ENCODE results near the gene RAD50.
"Not testable (repeated sequence)": the region's sequence is repeated elsewhere in the genome, so short reads cannot be mapped to it uniquely, and the experiment has no call there.

RAD50 gene

DNA sequence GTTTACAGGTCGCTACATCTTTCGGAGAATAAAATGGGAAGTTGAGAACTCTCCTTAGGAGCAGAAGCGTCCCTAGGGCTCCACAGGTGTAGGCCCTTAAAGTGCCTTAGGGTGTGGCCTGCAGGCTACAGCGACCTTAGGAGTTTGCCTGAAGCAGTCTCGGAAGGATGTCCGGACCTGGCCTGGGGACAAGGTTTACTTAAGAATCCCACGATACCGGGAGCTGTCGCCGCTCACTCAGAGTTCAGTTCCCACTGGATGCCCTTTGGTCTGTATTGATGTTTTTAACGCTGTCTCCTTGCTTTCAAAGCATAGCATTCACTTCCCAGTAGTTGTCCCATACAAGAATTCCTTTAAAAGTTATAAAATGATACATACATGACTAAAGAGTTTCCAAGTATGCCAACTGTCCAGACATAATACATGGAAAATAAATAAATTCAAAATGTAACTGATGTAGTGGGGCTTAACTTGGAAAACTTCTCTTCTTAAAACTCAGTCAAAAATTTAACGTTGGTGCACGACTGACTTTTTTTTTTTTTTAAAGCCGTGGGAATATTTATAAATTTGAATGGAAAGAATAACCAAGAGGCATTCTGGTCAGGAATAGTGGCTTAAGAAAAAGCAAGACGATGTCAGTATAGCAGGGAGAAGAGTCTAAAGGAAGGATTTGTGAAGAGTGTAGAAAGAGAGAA is 848 bp downstream of the RAD50 start:
- DNase-seq (ENCODE audit: low read depth): peak; percentile 53

DNA sequence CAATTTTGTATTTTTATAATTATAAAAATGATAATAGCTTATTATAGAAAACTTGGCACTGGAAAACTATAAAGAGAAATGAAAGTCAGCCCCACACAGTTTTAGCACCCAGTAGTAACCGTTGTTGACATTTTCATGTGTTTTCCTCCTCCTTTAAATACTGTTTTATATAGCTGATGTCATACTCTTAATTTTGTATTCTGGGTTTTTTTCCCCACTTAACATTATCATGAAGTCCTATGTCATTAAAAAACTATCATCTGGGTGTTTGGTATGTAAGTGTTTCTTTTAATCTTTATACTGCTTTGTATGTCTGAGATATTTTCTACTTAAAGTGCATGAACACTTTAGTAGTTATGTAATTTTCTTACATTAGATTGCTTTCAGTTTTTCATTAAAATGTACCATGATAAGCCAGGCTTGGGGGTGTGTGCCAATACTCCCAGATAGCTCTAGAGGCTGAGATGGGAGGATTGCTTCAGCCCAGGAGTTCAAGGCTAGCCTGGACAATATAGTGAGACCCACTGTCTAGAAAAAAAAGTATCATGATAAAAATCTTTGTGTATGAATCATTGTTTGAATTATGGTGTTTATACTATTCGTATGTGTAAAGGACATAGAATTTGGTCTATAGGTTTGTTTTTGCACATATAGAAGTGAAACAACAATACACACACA is 2.7 kb downstream of the RAD50 start:
- DNase-seq (ENCODE audit: low read depth): no peak

DNA sequence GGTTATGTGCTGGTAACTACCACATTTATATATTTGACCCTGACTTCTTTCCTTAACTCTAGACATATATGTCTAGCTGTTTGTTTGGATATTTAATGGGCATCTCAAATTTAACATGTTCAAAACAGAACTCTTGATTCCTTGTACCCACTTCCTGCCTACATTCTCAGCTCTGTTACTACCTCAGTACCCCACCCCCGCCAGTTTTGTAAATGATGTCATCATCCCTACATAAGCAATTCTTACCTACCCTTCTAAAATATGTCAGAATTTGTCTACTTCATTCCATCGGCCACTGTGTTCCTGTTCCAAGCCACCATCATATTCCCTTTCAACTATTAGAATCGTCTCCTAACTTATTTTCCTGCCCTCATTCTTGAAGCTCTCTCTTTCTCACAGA is 4.8 kb downstream of the RAD50 start:
- peak; percentile 30 for DNase-seq (ENCODE audit: low read depth)

DNA sequence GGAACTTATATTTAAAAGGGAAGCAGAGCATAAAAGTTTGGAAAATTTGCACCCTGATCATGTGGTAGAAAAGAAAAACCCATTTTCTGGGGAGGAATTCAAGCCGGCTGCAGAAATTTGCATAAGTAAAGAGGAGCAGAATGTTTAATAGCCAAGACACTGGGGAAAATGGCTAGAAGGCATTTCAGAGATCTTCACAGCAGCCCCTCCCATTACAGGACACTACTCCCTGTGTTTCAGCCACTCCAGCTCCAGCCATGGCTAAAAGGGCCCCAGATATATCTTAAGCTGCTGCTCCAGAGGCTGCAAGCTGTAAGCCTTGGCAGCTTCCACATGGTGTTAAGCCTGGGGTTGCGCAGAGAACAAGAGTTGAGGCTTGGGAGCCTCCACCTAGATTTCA is 7.8 kb downstream of the RAD50 start:
- not testable (repeated sequence) for DNase-seq (ENCODE audit: low read depth)

DNA sequence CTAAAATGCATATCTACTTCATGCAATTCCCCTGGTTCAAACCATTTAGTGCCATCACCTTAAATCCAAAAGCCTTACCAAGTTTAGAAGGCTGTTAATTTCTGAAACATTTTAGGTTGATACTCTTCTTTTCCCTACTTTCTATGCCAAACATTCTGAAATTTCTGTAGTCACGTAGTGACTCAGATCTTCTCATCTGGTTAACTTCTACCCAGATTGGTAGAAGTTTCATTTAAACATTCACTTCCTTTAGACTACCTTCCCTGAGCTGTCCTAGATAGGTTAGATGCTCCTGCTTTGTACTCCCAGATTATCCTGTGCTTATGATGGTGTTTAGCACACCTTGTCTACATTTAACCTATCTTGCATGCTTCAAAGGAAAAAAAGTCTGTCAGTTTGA is 9.9 kb downstream of the RAD50 start:
- DNase-seq (ENCODE audit: low read depth): no peak

DNA sequence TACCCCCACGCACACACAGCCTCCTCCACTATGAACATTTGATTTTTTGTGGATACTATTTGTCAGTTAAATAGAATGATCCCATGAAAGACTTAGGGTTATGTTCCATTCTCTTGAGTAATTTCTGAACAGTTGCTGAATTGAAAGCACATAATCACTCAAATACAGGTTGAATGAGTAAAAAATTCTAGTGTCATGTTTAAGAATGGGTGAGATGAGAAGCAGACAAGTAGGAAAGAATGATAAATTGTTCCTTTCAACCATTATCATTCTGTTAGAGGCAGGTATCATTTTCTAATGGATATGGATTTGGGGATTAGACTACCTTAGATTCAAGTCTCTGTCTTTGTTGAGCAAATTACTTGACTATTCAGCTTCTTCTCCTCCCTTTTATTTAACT is 19.3 kb downstream of the RAD50 start:
- no peak for DNase-seq (ENCODE audit: low read depth)

DNA sequence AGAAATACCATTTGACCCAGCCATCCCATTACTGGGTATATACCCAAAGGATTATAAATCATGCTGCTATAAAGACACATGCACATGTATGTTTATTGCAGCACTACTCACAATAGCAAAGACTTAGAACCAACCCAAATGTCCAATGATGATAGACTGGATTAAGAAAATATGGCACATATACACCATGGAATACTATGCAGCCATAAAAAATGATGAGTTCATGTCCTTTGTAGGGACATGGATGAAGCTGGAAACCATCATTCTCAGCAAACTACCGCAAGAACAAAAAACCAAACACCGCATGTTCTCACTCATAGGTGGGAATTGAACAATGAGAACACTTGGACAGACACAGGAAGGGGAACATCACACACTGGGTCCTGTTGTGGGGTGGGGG is 27.8 kb downstream of the RAD50 start:
- not testable (repeated sequence) for DNase-seq (ENCODE audit: low read depth)

DNA sequence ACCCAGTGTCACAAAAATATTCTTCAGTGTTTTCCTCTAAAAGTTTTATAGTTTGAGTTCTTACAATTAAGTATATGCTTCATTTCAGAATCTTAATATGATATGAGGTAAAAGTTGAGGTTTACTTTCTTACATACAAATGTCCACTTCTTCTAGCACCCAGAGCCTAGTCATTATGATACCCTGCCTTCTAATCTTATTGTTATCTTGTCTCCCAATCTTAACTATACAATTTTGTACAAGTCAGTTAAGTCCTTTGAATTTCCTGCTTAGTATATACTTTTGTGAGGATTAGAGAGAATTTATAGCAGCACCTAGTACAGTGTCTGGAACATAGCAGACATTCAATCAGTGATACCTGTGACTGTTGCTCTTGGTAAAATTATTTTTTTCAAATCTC is 29.3 kb downstream of the RAD50 start:
- no peak for DNase-seq (ENCODE audit: low read depth)

DNA sequence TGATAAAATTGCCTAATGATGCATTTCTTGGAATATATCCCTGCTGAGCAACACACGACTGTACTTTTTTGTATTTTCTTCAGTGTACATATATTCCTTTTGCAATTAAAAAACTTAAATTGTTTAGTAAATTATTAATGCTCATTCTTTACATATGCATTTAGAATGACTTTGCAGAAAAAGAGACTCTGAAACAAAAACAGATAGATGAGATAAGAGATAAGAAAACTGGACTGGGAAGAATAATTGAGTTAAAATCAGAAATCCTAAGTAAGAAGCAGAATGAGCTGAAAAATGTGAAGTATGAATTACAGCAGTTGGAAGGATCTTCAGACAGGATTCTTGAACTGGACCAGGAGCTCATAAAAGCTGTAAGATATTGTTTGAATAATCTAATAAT is 32.7 kb downstream of the RAD50 start:
- peak; percentile 3 for DNase-seq (ENCODE audit: low read depth)

DNA sequence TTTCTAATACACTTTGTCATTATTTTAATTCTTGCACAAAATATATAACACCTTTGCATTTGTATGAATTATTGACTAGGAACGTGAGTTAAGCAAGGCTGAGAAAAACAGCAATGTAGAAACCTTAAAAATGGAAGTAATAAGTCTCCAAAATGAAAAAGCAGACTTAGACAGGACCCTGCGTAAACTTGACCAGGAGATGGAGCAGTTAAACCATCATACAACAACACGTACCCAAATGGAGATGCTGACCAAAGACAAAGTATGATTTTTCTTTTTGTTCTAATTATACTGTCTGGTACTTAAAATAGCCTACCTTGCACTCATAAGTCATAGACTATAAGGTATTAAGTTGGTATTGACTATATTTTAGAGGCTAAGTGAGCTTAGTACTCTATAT is 34.4 kb downstream of the RAD50 start:
- DNase-seq (ENCODE audit: low read depth): peak; percentile 11

DNA sequence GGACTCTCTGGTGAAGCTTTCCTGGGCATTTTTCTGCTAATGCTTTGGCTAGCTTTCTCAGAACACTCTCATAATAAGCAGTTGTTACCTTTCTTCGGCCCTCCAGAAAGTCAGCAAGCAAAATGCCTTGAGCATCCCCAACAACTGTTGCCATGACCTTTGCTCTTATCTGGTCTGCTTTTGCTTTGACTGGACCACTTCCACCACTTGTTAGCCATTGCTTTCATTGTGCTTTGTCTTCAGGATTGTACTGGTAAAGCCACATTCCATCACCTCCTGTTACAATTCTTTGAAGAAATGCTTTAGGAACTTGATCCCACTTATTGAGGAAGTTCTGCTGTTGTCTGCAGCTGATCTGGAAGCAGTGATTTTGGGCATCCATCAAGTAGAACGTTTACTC is 35.7 kb downstream of the RAD50 start:
- peak; percentile 2 for DNase-seq (ENCODE audit: low read depth)

DNA sequence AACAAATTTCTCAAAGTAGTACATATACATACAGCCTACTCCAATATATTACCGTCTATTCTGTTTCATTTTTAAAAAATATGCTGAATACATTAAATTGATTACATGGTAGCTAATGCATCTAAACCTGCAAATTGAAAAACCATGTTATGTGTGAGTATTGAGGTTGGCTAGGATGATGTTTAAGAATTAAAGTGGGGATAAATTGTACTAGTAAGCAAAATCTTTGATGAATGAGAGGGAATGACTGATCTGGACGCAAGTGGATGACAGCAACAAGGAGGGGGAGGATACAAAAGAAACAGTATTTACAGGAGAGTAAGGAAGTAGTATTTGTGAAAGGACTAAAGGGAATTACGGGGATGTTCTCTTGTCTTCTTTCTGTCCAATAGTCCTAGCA is 37.4 kb downstream of the RAD50 start:
- DNase-seq (ENCODE audit: low read depth): no peak

DNA sequence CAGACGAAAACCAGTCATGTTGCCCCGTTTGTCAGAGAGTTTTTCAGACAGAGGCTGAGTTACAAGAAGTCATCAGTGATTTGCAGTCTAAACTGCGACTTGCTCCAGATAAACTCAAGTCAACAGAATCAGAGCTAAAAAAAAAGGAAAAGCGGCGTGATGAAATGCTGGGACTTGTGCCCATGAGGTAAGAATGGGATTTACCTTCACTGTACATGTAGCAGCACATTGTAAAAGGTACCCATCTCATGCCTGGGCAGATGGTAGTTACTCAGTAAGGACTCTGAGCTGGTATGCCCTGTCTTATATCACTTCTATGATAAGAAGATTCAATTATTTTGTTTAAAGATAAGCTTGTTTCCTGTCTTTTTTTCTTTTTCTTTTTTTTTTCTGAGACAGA is 38.8 kb downstream of the RAD50 start:
- no peak for DNase-seq (ENCODE audit: low read depth)

DNA sequence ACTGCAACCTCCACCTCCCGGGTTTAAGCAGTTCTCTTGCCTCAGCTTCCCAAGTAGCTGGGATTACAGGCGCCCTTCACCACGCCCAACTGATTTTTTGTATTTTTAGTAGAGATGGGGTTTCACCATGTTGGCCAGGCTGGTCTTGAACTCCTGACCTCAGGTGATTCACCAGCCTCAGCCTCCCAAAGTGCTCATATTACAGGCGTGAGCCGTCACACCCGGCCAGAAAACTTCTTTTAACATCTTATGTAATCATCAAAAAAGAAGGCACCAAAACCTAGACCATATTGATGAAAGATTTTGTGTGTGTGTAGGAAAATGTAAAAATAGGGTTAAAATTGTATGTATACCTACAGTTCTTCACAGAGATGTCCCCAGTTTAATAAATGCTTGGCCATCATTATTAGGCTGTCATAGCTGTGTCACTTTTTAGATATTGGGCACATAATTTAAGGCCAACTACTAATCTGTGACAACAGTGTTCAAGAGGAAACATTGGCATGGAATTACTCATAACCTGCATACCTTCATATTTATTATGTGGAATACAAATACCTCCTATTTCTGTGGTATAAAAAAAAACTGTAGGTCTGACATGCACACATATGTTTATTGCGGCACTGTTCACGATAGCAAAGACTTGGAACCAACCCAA is 44.4 kb downstream of the RAD50 start:
- DNase-seq (ENCODE audit: low read depth): peak; percentile 10

DNA sequence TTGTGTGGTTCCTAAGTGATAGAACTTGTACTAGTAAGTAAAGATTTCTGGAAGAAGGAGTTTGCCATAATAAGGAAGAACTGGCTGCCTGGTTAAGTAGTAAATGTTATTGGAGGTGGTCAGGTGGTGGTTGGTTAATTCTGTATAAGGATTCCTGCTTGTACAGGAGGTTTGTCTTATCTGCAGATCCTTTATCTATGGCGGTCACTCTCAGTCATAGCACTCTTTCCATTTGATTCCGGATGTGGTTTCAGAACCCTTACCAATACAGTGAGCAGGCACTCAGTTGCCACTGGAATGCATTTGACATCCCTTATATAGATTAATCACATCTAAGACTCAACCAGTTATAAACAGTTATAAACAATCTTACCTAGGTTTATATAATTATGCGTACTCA is 50.3 kb downstream of the RAD50 start:
- no peak for DNase-seq (ENCODE audit: low read depth)

DNA sequence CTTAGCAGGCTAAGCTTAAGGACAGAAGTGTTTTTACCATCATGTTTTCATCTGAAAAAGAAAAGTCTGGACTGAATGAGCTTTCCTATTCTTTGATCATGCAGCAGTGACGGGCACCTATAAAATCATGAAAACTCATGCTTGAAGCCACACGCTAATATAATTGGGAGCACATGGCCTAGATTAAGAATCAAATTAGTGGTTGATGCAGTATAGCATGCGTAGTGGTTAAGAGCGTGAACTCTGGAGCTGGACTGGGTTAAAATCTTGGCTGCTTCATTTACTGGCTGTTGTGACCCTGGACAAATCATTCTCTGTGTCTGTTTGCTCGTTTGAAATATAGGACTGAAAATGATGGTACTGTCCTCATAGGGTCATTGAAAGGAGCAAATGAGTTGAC is 51.3 kb downstream of the RAD50 start:
- DNase-seq (ENCODE audit: low read depth): no peak

DNA sequence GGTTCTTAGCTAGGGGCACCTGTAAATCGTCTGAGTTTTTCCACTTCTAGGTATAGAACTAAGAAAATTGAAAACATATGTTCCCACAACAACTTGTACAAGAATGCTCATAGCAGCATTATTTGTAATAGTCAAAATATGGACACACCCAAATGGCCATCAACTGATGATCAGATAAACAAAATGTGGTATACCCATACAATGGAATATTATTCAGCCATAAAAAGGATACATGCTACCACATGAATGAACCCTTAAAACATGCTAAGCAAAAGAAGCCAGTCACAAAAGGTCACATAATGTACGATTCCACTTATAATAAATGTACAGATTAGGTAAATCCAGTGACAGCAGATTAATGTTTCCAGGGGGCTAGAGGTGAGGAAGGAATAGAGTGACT is 55.2 kb downstream of the RAD50 start:
- DNase-seq (ENCODE audit: low read depth): no peak

DNA sequence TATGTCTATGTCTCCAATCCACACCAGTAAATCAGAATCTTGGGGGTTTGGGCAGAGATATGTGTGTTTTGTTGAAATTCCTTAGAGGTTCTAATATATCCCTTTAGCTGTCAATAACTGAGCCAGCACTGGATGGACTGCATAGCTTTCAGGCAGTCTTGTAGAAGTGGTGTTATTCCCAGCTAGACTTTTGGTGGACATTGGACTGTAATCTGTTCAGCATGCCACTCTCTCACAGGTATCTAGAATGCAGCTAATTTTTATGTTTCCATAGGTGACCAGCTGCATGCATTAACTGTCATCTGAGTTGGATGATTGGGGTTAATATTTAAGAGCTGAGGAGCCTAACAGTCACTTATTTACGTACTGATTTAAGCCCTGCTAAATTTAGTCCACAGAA is 56.1 kb downstream of the RAD50 start:
- no peak for DNase-seq (ENCODE audit: low read depth)

DNA sequence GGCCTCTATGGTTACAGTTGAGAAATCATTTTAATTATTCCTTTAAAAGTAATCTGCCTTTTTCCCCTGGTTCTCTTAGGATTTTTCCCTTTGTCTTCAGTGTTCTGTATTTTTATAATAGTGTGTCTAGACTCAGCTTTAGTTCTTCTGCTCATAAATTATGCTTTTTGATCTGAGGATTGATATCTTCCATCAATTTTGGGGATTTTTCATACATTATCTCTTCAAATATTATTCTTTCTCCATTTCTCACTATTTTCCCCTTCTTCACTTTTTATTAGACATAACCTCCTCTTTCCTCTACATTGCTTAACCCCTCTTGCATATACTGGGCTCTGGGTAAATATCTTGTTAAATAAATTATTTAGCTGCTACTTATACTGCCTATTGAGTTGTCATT is 64.9 kb downstream of the RAD50 start:
- DNase-seq (ENCODE audit: low read depth): no peak

DNA sequence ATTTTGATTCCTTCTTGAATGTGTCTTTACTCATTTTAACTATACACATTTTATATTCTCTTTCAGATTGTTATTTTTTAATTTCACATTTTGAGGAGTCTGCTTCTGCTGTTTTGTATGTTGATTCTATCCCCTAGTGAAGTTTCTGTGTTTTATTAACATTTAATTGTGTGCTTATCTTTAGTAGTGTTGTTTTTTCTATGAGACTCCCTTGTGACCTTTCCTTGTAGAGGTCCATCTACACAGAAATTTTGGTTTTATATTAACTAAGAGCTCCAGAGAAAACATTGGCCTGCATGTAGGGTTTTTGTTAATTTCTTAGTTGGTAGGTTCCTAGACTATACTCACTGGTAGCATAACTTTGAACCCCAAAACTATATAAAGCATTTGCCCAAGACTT is 65.8 kb downstream of the RAD50 start:
- DNase-seq (ENCODE audit: low read depth): no peak

DNA sequence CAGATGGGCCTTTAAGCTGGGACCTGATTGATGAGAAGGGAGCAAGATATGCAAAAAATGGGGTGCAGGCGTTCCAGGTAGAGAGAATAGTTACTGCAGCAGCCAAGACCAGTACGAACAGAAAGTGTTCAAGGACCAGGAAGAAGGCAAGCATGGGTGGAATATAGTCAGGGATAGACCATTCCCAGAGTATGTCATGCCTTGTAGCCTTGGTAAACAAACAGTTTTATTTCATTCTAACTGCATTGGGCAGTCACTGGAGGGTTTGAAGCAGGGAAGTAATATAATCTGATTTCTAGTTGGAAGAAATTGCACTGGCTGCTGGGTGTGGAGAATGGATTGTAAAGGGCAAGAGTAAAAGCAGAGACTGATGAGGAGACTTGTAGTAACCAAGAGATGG is 70.7 kb downstream of the RAD50 start:
- no peak for DNase-seq (ENCODE audit: low read depth)

DNA sequence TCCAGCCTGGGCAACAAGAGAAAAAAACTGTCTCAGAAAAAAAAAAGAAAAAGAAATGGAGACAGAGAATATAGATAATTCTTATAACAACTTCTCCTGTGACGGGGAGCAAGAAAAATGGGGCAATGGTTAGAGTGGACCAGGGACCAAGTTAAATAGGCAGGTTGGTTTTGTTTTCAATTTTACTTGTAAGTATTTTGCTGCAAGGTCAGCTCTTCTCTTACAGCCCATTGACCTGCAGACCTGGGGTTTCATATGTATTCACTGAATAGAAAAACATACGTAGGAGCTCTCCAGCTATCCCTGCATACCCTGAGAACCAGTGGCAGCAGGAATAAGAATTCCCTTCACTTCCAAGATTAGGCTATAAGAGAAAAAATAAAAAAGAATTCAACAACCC is 72.0 kb downstream of the RAD50 start:
- DNase-seq (ENCODE audit: low read depth): no peak

DNA sequence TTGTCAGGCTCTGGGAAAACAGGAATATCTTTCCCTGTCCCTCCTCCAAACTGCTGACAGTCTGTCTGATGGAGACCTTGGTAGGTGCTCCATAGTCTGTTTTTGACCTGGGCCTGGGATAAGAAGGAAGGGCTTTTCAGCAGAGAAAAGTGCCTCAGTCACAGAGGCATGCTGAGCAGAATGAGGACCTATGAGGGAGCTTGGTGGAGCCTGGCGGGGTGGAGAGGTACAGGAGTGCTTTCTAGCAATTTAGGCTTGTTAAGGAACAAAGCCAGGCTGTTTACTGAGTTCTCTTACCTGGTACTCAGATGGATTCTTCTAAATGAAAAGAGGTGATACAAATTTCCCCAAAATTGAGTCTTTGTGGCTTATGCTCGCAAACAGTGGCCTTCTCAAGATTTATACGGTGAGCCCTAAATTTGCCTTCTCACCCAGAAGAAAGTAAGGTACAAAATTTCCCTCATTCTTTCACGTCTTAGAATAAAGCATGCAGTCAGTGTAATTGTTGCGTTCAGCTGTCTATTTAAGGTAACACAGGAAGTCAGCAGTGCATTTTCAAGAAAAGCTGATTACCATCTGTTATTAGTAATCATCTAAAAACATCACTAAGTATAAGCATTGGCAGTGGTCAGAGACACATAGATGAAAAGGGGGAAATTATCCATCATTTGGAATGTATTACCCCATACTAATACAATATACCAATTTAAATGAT is 72.6 kb downstream of the RAD50 start:
- no peak for DNase-seq (ENCODE audit: low read depth)

Measured in EH (cell line).